ENCODE measurements around the gene C2orf81.
A peak's percentile ranks its signal among the peaks of the same experiment; 100 is the strongest.

Gene C2orf81

DNA sequence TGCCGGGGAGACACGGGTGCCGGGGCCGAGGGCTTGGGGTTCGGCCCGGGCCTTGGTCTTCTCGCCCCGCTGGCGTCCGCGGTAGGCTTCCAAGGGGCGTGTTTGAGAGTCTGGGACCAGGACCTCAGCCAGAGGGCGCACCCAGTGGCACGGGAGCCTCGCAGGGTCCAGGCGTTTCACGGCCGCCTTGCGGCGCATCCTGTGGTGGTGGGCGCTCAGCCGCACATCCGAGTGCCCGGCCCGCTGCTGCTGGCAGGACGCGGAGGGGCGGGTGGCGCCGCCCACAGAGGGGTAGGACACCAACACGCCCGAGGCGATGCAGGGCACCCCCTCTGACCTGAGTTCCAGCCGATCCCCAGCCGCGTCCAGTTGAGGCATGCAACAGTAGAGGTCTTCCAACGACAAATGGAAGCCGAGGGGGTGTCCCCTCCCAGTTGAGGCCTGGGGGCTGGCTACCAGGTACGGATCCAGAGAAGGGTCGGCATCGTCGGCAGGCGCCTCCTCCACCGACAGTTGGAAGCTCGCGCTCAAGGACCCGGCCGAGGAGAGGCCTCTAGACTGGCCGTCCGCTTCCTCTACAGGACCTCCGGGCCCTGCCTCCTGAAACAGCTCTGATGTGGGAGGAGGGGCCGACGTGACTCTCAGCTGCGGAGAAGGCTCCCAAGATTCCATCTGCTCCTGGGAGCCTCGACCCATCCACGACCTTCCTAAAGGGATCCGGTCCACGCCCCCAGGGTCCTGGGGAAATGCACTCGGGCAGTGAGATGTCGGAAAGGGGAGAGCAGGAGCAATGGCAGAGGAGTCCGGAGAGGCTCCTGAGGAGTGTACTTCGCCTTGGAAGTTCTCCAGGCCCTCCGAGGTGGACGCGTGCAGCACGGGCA, 6.3 kb downstream of the C2orf81 start:
- Histone ChIP-seq H3K4me1 (ENCODE audit: control insufficient read depth in 5 of 5, insufficient read depth in 5 of 5, low read length in 5 of 5) (peaks cover 0 to 28% (median 22%) of the 10 kb centered on the region in 5 donors), H3K9me3 (ENCODE audit: control insufficient read depth in 5 of 5, low read length in 5 of 5) (no peaks in the 10 kb centered on the region), H3K9ac (ENCODE audit: low read length in 5 of 5) (peak overlapping the region in 4 of 5 donors; percentile 31 to 77 (median 60)), H3K27ac (ENCODE audit: low read depth, low read length) (peak overlapping the region; percentile 23), H3K4me3 (ENCODE audit: low read depth in 1 of 5, low read length in 5 of 5) (peak overlapping the region; percentile 68 to 90 (median 78)), H3K36me3 (ENCODE audit: control insufficient read depth in 5 of 5, insufficient read depth in 5 of 5, low read length in 5 of 5) (no peaks in the 10 kb centered on the region), H3K27me3 (ENCODE audit: control insufficient read depth in 5 of 5, insufficient read depth in 4 of 5, low read length in 5 of 5) (peaks cover 0 to 15% (median 5%) of the 10 kb centered on the region in 5 donors)

DNA sequence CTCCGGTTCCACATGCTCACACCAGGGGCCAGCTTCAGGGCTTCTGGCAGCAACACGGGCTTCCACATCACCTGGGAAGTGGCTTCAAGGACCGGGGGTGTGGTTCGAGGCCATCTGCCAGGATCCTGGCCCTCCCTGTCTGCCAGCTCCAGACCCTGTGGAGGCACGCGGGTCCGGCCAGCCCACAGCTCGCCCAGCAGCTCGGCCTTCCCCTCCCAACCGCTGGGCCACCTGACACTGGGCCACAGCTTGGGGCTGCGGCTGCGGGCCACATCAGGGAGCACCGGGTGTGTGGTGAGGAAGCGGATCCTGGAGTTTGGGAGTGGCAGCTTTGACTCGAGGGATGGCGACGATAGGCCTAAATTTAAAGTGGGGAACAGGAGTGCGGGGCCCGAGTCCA, 7.0 kb downstream of the C2orf81 start:
- Histone ChIP-seq H3K4me1 (ENCODE audit: control insufficient read depth in 5 of 5, insufficient read depth in 5 of 5, low read length in 5 of 5) (peaks cover 0 to 28% (median 22%) of the 10 kb centered on the region in 5 donors), H3K4me3 (ENCODE audit: low read depth in 1 of 5, low read length in 5 of 5) (peak overlapping the region in 4 of 5 donors; percentile 68 to 90 (median 78)), H3K36me3 (ENCODE audit: control insufficient read depth in 5 of 5, insufficient read depth in 5 of 5, low read length in 5 of 5) (no peaks in the 10 kb centered on the region), H3K27ac (ENCODE audit: low read depth, low read length) (no peak overlapping the region), H3K9ac (ENCODE audit: low read length in 5 of 5) (peak overlapping the region in 4 of 5 donors; percentile 31 to 77 (median 60)), H3K9me3 (ENCODE audit: control insufficient read depth in 5 of 5, low read length in 5 of 5) (no peaks in the 10 kb centered on the region), H3K27me3 (ENCODE audit: control insufficient read depth in 5 of 5, insufficient read depth in 4 of 5, low read length in 5 of 5) (peaks cover 0 to 15% (median 5%) of the 10 kb centered on the region in 5 donors)

DNA sequence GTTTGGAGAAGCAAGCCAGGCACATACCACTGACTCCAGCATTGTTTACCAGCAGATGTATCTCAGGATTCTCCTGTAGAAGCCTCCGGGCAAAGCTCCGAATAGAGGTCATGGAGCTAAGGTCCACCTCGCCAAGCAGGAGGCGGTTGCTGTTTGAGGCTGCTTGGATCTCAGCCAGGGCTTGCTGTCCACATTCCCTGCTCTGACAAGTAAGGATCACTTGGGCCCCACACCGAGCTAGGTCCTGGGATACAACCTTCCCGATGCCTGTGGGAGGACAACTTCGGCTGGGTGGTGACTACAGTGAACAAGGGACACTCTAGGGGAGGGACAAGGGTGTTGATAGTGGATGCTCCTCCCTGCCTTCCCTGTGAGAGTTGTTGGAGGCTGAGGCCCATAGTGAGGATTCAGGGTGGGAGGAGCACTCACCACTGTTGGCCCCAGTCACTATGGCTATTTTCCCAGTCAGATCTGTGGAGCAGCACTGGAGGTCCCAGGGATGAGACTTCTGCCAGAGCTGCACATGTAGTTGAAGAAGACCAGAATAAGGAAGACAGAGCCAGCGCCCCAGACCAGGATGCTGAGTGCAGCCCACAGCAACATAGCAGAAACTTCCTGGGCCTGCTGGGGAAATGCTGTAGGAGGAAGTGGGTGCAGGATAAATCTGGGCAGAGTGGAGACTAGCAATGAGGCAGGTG, 8.3 kb downstream of the C2orf81 start:
- Histone ChIP-seq H3K9me3 (ENCODE audit: control insufficient read depth in 5 of 5, low read length in 5 of 5) (no peaks in the 10 kb centered on the region), H3K27me3 (ENCODE audit: control insufficient read depth in 5 of 5, insufficient read depth in 4 of 5, low read length in 5 of 5) (peaks cover 0 to 13% (median 5%) of the 10 kb centered on the region in 5 donors), H3K27ac (ENCODE audit: low read depth, low read length) (no peak overlapping the region), H3K36me3 (ENCODE audit: control insufficient read depth in 5 of 5, insufficient read depth in 5 of 5, low read length in 5 of 5) (no peaks in the 10 kb centered on the region), H3K4me1 (ENCODE audit: control insufficient read depth in 5 of 5, insufficient read depth in 5 of 5, low read length in 5 of 5) (peaks cover 0 to 28% (median 22%) of the 10 kb centered on the region in 5 donors), H3K4me3 (ENCODE audit: low read depth in 1 of 5, low read length in 5 of 5) (no peak overlapping the region), H3K9ac (ENCODE audit: low read length in 5 of 5) (peak overlapping the region in 1 of 5 donors; percentile 46)

DNA sequence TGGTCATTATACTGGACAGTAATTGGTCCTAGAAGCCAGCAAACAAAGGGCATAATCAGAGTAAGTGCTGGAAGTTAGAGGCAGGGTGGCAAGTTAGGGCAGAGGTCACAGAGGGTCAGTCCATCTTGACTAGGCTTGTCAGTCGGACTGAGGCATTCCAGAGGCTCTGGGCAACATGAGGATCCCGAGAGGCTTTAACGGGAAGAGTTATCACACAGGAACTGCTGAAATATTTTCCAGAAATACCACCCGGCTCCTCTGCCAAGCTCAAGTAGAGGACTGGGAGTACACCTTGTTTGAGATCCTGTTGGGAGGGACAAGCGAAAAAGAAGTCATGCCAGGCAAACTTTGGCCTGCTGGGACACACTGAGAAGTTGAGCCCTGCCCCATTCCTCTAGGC, 13.7 kb downstream of the C2orf81 start:
- H3K27ac ChIP-seq (ENCODE audit: low read depth, low read length): no peak overlapping the region
- no peaks in the 10 kb centered on the region for H3K4me1 ChIP-seq (ENCODE audit: control insufficient read depth in 5 of 5, insufficient read depth in 5 of 5, low read length in 5 of 5)
- no peaks in the 10 kb centered on the region for H3K27me3 ChIP-seq (ENCODE audit: control insufficient read depth in 5 of 5, insufficient read depth in 4 of 5, low read length in 5 of 5)
- H3K4me3 ChIP-seq (ENCODE audit: low read depth in 1 of 5, low read length in 5 of 5): no peak overlapping the region
- no peaks in the 10 kb centered on the region for H3K9me3 ChIP-seq (ENCODE audit: control insufficient read depth in 5 of 5, low read length in 5 of 5)
- H3K9ac ChIP-seq (ENCODE audit: low read length in 5 of 5): no peak overlapping the region
- H3K36me3 ChIP-seq (ENCODE audit: control insufficient read depth in 5 of 5, insufficient read depth in 5 of 5, low read length in 5 of 5): no peaks in the 10 kb centered on the region

DNA sequence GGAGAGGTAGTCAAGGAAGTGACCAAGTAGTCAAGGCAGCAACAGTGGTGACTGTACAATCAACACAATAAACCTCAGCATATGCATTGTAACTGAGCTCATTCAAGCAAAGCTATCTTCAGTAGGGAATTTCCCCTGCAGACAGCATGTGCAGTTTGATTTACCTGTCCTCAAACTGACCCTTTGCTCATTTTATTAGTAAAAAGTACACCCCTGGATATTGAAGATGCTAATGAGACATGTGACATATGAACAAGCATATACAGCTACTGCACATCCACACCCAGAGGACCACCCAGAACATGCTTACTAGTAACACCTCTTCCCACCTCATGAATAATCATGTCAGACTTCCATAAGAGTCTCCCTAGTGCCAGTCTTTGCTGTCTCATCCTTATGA, 15.4 kb downstream of the C2orf81 start:
- Histone ChIP-seq H3K27ac (ENCODE audit: low read depth, low read length) (no peak overlapping the region), H3K36me3 (ENCODE audit: control insufficient read depth in 5 of 5, insufficient read depth in 5 of 5, low read length in 5 of 5) (no peaks in the 10 kb centered on the region), H3K9me3 (ENCODE audit: control insufficient read depth in 5 of 5, low read length in 5 of 5) (no peaks in the 10 kb centered on the region), H3K9ac (ENCODE audit: low read length in 5 of 5) (no peak overlapping the region), H3K4me3 (ENCODE audit: low read depth in 1 of 5, low read length in 5 of 5) (no peak overlapping the region), H3K4me1 (ENCODE audit: control insufficient read depth in 5 of 5, insufficient read depth in 5 of 5, low read length in 5 of 5) (no peaks in the 10 kb centered on the region), H3K27me3 (ENCODE audit: control insufficient read depth in 5 of 5, insufficient read depth in 4 of 5, low read length in 5 of 5) (no peaks in the 10 kb centered on the region)

DNA sequence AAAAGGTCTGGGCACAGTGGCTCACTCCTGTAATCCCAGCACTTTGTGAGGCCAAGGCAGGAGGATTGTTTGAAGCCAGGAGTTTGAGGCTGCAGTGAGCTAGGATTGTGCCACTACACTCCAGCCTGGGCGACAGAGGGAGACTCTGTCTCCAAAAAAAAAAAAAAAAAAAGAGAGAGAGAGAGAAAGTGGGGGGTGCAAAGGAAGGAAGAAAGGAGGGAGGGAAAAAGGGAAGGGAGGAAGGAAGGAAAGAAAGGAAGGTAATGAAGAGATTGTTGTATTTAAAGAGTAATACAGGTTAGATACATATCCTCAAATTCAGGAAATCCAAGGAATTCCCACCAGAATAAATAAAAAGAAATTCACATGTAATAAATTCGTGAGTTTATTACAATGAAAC, 19.5 kb downstream of the C2orf81 start:
- H3K9me3 ChIP-seq (ENCODE audit: control insufficient read depth in 5 of 5, low read length in 5 of 5): no peaks in the 10 kb centered on the region
- H3K36me3 ChIP-seq (ENCODE audit: control insufficient read depth in 5 of 5, insufficient read depth in 5 of 5, low read length in 5 of 5): no peaks in the 10 kb centered on the region
- H3K27ac ChIP-seq (ENCODE audit: low read depth, low read length): no peak overlapping the region
- H3K9ac ChIP-seq (ENCODE audit: low read length in 5 of 5): no peak overlapping the region
- no peaks in the 10 kb centered on the region for H3K4me1 ChIP-seq (ENCODE audit: control insufficient read depth in 5 of 5, insufficient read depth in 5 of 5, low read length in 5 of 5)
- H3K27me3 ChIP-seq (ENCODE audit: control insufficient read depth in 5 of 5, insufficient read depth in 4 of 5, low read length in 5 of 5): no peaks in the 10 kb centered on the region
- no peak overlapping the region for H3K4me3 ChIP-seq (ENCODE audit: low read depth in 1 of 5, low read length in 5 of 5)

DNA sequence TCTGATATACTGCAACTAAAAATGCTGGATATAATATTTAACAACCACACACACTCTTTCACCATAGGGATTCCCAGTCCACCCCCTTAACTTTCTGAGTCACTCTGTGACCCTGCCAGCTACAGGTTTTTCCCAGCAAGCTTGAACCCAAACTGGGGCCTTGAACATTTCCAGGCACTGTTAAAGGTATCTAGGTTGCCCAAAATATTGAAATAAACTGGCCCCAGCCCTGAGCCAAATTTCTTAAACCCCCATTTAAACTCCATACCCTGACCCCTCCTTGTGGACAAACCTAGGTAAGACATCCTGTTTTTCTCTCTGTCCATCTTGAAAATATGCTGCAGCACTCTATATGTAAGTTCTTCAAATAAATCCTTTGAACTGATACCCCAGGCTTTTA, 21.6 kb downstream of the C2orf81 start:
- peaks cover 0 to 3% (median 0%) of the 10 kb centered on the region in 5 donors for H3K27me3 ChIP-seq (ENCODE audit: control insufficient read depth in 5 of 5, insufficient read depth in 4 of 5, low read length in 5 of 5)
- no peaks in the 10 kb centered on the region for H3K9me3 ChIP-seq (ENCODE audit: control insufficient read depth in 5 of 5, low read length in 5 of 5)
- H3K9ac ChIP-seq (ENCODE audit: low read length in 5 of 5): no peak overlapping the region
- H3K27ac ChIP-seq (ENCODE audit: low read depth, low read length): no peak overlapping the region
- H3K4me1 ChIP-seq (ENCODE audit: control insufficient read depth in 5 of 5, insufficient read depth in 5 of 5, low read length in 5 of 5): no peaks in the 10 kb centered on the region
- H3K36me3 ChIP-seq (ENCODE audit: control insufficient read depth in 5 of 5, insufficient read depth in 5 of 5, low read length in 5 of 5): no peaks in the 10 kb centered on the region
- no peak overlapping the region for H3K4me3 ChIP-seq (ENCODE audit: low read depth in 1 of 5, low read length in 5 of 5)

DNA sequence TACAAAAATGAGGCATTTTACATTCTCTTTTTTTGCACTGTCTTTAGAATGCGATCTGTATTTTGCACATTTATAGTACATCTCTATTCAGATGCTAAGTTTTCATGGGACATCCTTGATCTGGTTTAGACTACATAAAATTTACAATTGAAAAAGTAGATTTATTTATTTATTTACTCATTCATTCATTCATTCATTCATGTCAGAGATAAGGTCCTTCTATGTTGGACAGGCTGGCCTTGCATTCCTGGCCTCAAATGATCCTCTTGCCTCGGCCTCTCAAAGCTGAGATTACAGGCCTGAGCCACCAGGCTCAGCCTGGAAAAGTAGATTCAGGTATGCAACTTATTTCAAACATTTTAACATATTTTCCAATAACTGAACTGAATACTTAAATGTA, 25.3 kb downstream of the C2orf81 start:
- H3K27me3 ChIP-seq (ENCODE audit: control insufficient read depth in 5 of 5, insufficient read depth in 4 of 5, low read length in 5 of 5): peaks cover 0 to 3% (median 0%) of the 10 kb centered on the region in 5 donors
- no peak overlapping the region for H3K9ac ChIP-seq (ENCODE audit: low read length in 5 of 5)
- no peaks in the 10 kb centered on the region for H3K36me3 ChIP-seq (ENCODE audit: control insufficient read depth in 5 of 5, insufficient read depth in 5 of 5, low read length in 5 of 5)
- no peaks in the 10 kb centered on the region for H3K9me3 ChIP-seq (ENCODE audit: control insufficient read depth in 5 of 5, low read length in 5 of 5)
- no peak overlapping the region for H3K4me3 ChIP-seq (ENCODE audit: low read depth in 1 of 5, low read length in 5 of 5)
- H3K27ac ChIP-seq (ENCODE audit: low read depth, low read length): no peak overlapping the region
- peaks cover under 1 to 9% (median 6%) of the 10 kb centered on the region in 5 donors for H3K4me1 ChIP-seq (ENCODE audit: control insufficient read depth in 5 of 5, insufficient read depth in 5 of 5, low read length in 5 of 5)

DNA sequence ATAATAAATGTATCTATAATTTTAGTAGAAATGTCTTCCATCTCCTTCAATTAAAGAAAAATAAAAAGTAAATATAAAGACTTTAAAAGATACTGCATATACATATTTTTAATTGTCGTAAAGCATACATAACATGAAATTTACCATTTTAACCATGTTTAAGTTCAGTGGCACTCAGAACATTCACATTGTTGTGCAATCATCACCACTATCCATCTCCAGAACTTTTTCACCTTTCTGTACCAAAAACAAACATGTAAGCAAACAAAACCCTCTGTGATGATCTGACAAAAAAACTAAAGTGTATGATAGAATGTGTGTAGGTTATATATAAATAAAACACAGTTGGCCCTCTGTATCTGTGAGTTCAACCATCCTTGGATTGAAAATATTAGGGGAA, 27.9 kb downstream of the C2orf81 start:
- H3K4me3 ChIP-seq (ENCODE audit: low read depth in 1 of 5, low read length in 5 of 5): no peak overlapping the region
- H3K4me1 ChIP-seq (ENCODE audit: control insufficient read depth in 5 of 5, insufficient read depth in 5 of 5, low read length in 5 of 5): peaks cover 6 to 32% (median 26%) of the 10 kb centered on the region in 5 donors
- H3K27me3 ChIP-seq (ENCODE audit: control insufficient read depth in 5 of 5, insufficient read depth in 4 of 5, low read length in 5 of 5): peaks cover 0 to 3% (median 0%) of the 10 kb centered on the region in 5 donors
- H3K36me3 ChIP-seq (ENCODE audit: control insufficient read depth in 5 of 5, insufficient read depth in 5 of 5, low read length in 5 of 5): no peaks in the 10 kb centered on the region
- no peak overlapping the region for H3K27ac ChIP-seq (ENCODE audit: low read depth, low read length)
- H3K9me3 ChIP-seq (ENCODE audit: control insufficient read depth in 5 of 5, low read length in 5 of 5): no peaks in the 10 kb centered on the region
- H3K9ac ChIP-seq (ENCODE audit: low read length in 5 of 5): no peak overlapping the region

DNA sequence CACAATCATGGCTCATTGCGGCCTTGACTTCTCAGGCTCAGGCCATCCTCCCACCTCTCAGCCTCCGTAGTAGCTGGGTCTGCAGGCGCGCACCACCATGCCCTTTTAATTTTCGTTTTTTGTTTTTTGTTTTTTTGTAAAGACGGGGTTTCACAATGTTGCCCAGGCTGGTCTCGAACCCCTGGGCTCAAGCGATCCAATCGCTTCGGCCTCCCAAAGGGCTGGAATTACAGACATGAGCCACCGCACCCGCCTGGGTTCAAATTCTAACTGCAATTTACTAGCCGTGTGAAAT, 29.0 kb downstream of the C2orf81 start:
- Histone ChIP-seq H3K36me3 (ENCODE audit: control insufficient read depth in 5 of 5, insufficient read depth in 5 of 5, low read length in 5 of 5) (no peaks in the 10 kb centered on the region), H3K9me3 (ENCODE audit: control insufficient read depth in 5 of 5, low read length in 5 of 5) (no peaks in the 10 kb centered on the region), H3K27me3 (ENCODE audit: control insufficient read depth in 5 of 5, insufficient read depth in 4 of 5, low read length in 5 of 5) (peaks cover 0 to 3% (median 0%) of the 10 kb centered on the region in 5 donors), H3K4me3 (ENCODE audit: low read depth in 1 of 5, low read length in 5 of 5) (peak overlapping the region in 4 of 5 donors; percentile 71 to 94 (median 90)), H3K27ac (ENCODE audit: low read depth, low read length) (no peak overlapping the region), H3K9ac (ENCODE audit: low read length in 5 of 5) (peak overlapping the region in 1 of 5 donors; percentile 92), H3K4me1 (ENCODE audit: control insufficient read depth in 5 of 5, insufficient read depth in 5 of 5, low read length in 5 of 5) (peaks cover 6 to 38% (median 26%) of the 10 kb centered on the region in 5 donors)

Data from subcutaneous abdominal adipose tissue (tissue), 5 donors.